ENCODE data around the gene TMEM135. TPM values are rescaled to one million over a fixed set of nuclear protein-coding genes. Genes with fewer than 3 reads are reported as not detected.
"Not testable (repeated sequence)": the region's sequence is repeated elsewhere in the genome, so short reads cannot be mapped to it uniquely, and the experiment has no call there.

TMEM135 gene
- total RNA-seq, 1 donor from 2014 or later: 15.9 TPM

DNA sequence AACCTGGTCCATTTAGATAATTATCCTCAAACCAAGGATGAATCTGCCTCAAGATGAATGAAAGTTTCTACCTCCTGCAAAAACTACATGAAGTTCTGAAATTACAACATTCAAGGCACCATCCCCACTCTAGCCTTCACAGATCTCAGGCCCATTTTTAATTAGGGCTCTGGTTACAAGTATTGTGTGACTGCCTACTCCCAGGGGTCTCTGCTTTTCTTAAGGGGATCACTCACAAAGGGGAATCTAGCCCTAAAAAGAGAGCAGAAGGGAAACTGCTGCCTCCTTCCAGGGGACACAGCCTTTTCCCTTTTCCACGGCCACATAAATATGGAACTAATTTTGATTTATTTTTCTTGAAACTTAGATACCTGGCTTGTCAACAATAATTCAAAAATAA is 17.4 kb upstream of the TMEM135 start:
- no peak for DNase-seq (ENCODE audit: extremely low read depth, low read depth, low spot score)

DNA sequence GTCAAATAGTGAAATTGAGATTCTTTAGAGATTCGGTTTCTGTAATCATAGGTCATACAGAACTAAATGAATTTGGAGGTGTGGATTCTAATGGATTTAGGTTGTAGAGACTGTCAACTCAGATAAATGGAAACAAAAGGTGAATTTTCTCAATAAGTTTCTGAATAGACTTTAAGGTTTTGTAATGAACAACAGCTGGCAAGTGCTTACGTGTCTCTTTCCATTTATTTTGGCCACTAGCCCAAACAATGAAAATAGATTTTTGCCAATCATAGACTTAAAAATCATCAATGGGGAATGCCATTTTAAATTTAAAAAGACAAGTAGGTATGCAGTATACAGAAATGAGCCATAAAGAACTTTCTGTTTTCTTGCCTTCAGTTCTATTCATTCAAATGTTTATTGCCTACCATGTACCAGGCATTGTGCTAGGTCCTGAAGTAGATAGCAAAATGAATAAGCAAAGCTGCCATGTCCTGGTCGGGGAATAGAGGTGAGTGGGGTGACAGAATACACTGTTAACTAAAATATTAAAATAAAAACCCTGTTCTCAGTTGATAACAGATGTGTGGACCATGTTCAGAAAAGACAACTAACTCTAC is 16.9 kb upstream of the TMEM135 start:
- DNase-seq (ENCODE audit: extremely low read depth, low read depth, low spot score): no peak

DNA sequence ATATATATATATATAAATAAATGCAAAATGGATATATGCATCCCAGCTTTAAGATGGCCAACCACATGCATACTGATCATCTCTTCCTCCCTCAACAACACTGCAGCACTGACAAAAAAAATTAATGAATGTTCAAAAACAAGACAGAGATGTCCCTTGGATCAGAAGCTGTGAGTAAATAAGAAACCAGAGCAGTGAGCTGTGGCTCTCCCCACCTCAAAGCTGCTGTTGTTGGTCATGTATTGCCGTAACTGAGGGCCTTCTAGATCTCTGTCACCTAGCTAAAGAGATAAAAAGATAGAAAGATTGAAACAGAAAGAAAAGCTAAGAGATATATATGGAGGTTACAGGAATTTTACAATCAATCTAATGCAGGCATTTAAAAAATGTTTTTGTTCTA is 15.5 kb upstream of the TMEM135 start:
- DNase-seq (ENCODE audit: extremely low read depth, low read depth, low spot score): no peak

DNA sequence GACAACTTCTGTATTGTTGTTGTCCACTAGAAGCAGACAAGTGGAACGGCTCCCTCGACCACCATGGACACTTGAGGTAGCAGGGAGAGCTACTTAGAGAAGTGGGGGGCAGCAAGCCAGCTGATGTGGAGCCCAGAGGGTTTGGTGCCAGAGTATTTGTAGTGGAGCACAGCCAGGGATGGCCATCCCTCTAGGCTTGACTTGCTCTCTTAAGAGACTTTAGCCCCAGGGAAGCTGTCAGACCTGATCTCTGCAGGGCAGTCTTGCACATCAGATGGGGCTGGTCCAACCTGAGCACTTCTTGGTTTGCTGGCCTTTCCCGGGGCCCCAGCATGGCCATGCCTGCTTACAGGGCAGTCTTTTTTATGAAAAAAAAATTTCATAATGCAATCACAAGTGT is 15.0 kb upstream of the TMEM135 start:
- DNase-seq (ENCODE audit: extremely low read depth, low read depth, low spot score): no peak

DNA sequence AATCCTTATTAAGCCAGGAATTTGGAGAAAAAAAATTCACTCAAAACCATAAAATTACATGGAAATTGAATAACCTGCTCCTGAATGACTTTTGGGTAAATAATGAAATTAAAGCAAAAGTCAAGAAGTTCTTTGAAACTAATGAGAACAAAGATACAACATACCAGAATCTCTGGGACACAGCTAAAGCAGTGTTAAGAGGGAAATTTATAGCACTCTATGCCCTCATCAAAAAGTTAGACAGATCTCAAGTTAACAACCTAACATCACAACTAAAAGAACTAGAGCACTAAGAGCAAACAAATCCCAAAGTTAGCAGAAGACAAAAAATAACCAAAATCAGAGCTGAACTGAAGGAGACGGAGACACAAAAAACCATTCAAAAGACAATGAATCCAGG is 11.3 kb upstream of the TMEM135 start:
- not testable (repeated sequence) for DNase-seq (ENCODE audit: extremely low read depth, low read depth, low spot score)

DNA sequence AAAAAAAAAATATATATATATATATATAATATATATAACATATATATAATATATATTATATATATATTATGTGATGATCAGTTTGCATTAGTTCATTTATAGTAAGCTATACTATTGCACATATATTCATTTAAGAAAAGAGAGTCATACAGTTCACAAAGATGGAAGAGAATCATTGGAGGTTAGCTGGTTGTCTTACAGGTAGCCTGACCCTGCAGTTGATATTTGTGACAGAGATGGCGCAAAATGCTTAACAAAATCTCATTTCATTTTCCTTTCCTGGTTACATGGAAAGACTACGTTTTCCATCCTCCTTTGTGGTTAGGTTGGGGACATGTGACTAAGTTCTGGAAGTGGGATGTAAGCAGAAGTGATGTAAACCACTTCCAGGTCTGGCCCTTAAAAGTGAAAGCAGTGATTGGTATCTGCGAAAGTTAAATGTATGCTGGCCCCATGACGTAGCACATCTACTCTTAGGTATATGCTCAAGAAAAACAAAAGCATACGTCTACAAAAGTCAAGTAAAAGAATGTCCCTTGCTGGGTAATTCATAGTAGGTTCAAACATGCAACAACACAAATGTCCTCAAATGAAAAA is 7.2 kb upstream of the TMEM135 start:
- no peak for DNase-seq (ENCODE audit: extremely low read depth, low read depth, low spot score)

DNA sequence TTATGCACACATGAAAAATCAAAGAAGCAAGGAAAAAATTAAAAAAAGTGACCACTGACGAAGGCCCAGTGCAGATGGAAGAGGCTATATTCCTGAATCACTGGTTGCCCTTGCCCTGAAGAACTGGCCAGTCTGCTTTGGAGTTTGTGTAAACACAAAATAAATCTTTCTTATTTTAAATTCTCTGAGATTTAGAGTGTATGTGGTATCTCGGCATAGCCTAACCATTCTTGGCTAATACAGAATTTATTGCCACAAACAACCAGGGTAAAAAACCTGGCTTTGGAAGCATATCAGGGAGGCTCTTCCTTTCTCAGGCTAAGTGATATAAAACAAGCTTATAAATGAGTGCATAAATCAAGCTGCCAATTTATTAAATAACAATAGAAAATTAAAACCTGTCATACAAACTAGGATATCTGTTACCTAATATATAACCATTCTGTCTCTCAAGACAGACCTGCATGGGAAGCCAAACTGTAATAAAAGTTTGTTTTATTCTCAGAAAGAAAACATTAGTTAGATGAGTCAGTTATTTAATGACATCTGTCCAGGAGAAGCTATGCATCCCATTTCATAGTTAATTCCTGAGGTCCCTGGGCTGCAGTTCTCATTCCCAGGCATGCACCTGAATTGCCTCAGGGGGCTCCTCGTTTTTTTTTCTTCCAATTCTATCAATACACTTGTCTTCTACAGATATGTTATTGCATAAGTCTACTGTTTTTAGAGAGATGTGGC is 6.1 kb upstream of the TMEM135 start:
- no peak for DNase-seq (ENCODE audit: extremely low read depth, low read depth, low spot score)

DNA sequence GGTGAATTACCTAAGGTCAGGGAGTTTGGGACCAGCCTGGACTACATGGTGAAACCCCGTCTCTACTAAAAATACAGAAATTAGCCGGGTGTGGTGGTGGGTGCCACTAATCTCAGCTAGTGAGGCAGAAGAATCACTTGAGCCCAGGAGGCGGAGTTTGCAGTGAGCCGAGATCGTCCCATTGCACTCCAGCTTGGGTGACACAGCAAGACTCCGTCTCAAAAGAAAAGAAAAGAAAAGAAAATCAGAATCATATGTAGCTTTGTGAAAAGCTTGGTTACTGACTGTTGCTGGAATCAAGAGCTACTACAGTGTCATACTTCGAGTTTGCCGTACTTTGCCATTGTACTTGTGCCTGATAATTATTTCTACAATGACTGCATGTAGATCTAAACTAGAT is 4.2 kb upstream of the TMEM135 start:
- DNase-seq (ENCODE audit: extremely low read depth, low read depth, low spot score): no peak

DNA sequence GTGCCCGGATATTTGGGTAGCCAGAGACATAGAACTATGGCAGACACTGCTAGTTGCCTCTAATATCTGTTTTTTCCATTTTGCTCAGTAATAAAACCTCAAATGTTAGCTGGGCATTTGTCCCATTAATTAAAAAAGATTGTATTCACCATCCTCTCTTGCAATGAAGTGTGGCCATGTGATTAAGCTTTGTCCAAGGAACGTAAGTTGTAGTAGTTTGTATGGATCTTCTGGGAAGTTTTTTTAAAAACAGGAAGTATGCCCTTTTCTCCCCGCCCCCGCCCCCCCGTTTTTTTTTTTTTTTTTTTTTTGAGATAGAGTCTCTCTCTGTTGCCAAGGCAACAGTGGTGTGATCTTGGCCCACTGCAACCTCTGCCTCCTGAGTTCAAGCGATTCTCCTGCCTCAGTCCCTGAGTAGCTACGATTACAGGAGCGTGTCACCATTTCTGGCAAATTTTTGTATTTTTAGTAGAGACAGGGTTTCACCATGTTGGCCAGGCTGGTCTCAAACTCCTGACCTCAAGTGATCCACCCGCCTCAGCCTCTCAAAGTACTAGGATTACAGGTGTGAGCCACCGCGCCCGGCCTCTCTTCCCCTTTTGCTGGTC is 1.7 kb upstream of the TMEM135 start:
- DNase-seq (ENCODE audit: extremely low read depth, low read depth, low spot score): no peak

DNA sequence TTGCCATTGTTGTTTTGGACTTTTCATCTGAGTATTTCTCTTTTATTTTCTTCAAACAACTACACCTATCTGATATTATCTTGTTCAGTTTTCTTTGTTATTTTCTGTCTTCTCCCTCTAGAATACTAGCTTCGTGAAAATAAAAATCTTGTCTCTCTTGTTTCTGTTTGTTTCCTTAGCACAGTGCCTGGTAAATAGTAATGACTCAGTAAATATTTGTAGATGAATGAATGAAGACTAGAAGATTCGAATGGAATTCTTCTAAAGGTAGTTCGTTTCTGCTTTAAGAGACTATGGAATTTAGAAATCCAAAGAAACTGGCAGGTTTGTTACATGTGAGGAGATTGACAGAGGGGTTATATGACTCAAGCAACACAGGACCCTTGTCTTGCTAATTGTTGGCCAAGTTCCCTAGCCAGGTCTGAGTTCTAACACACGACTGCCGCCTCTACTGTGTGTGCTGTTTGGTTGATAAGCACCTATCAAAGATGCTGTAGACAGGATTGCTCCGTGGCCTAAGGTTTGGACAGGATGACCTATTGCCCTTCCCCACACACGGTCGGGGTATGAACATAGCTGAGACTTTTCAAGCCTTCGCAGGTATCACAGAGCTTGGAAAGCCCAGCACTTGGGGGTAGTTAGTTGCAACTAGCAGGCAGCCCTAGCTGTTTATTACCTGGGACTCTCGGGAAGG is 831 bp upstream of the TMEM135 start:
- DNase-seq (ENCODE audit: extremely low read depth, low read depth, low spot score): no peak

DNA sequence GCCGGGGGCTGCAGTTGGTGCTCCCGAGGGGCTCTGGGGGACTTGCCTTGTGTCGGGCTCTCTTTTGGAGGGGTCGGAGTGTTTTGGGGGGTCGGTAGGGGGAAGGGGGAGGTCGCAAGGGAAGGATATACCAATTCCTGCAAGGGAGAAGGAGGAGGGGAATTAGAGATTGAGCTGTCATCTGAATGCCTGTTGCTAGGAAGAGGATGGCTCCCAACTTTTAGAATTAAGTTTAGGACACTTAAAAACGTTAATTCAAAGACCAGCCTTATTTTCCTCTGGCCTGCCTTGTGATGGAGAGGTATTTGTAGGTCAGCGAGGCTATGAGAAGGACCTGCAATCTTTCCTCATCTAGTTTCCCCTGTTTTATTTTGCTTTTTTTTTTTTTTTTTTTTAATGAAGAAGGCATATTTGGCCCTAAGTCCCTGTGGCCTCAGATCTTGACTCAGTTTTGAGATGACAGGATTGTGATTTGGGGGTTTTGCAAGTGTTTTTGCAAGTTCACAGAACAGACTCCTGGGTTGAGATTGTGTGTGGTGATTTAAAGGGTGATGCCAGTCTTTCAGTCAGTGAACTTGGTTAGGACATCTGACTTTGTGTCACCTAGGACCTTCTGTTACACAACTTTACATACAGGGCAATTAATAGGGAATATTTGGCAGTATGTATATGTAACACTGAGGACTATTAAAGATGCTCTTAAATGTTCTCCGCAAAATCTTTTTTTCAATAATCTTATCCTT is 672 bp downstream of the TMEM135 start:
- no peak for DNase-seq (ENCODE audit: extremely low read depth, low read depth, low spot score)

DNA sequence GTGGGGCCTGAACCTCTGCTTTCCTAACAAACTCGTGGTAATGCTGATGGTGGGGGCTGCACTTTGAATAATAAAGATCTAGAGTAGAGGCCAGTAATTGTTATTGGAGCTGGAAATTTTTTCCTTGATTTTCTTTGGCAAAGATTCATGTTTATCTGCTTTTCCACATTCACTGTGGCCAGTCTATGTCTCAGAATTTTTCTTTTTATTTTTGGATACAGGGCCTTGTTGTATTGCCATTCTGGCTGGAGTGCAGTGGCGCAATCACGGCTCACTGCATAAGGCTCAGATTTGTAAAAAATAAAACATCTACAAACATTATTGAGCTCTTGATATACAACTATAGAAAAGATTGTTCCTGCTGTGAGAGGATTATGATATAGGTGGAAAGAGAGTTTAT is 1.6 kb downstream of the TMEM135 start:
- DNase-seq (ENCODE audit: extremely low read depth, low read depth, low spot score): no peak

DNA sequence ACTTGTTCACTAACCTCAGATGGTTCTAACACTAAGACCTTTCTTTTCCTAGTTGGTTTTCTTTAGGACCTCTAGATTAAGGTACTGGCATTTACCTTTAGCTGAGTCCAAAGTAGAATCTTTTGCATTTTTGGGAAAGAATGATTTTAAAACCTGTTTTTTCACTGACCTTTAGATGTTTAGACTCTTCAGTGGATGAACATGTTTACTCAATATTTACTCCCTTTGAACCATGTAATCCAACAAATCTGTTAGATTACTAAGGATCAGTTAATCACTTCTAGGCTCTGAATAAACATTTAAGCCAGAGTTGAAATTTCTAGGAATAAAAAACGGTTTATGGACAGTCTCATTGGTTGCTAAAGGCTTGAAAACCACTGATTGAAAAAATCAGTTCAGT is 6.2 kb downstream of the TMEM135 start:
- no peak for DNase-seq (ENCODE audit: extremely low read depth, low read depth, low spot score)

DNA sequence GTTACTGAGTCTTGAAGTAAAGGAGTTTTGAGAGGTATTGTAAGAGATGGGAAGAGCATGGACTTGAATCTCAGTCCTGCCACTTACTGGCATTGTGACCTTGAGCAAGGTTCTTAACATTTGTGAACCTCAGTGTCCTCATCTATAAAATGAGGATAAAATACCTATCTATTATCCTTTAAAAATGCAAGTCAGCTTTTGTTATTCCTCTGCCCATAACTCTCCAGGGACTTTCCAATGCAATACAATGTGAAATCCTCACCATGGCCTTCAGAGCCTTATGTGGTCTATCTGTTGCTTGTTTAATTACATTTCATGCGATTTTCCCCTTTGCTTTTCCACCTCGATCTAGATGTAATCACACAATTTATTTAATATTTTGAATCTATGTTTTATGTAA is 9.1 kb downstream of the TMEM135 start:
- DNase-seq (ENCODE audit: extremely low read depth, low read depth, low spot score): no peak

DNA sequence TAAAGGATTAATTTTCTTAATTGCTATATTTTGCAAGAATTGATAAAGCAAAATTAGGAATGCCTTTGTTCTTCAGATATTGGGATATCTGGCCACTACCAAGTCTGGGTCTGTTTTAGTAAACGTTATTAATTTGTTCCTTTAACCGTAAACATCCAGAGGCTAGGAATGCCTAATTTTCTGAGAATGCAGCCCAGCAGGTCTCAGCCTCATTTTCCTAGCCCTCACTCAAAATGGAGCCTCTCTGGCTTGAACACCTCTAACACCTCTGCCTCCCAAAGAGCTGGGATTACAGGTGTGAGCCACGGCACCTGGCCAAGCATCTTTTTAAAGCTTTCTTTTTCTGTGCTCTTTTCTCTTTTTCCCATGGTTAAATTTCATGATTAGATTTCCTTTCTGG is 18.4 kb downstream of the TMEM135 start:
- no peak for DNase-seq (ENCODE audit: extremely low read depth, low read depth, low spot score)

DNA sequence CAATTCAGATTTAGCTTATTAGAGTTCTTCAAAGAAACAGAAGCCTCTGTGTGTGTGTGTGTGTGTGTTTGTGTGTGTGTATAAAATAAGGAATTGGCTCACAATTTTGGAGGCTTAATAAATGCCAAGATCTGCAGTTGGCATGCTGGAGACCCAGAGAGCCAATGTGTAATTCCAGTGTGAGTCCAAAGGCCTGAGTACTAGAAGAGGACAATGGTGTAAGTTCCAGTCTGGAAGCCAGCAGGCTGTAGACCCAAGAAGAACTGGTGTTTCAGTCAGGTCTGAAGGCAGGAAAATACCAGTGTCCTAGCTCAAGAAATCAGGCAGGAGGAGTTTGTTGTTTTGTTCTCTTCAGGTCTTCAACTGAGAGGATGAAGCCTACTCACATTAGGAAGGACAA is 20.0 kb downstream of the TMEM135 start:
- DNase-seq (ENCODE audit: extremely low read depth, low read depth, low spot score): no peak

DNA sequence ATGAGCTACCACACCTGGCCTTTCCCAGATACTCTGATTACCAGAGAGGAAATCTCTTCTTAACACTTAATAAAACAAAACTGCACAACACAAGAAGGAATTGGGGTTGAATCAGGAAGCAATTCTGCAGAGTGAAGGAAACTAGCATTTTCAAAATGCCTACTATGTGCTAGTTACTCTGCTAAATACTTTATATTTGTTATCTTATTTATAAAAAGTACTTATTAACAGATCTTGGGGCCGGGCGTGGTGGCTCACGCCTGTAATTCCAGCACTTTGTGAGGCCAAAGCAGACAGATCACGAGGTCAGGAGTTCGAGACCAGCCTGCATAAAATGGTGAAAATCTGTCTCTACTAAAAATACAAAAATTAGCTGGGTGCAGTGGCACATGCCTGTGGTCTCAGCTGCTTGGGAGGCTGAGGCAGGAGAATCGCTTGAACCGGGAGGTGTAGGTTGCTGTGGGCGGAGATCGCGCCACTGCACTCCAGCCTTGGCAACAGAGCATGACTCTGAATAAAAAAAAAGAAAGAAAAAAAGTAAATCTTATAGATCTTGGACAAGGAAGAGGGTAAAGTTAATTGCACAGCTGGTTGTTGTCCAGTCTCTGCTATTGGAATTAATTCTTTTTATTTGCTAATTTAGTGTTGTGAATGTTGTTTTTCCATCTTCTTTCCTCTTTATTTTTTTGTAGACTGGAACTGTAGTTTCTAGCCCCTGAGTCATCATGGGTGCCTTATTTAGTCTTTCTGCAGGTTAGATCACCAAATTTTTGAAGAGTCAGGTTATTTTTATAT is 22.1 kb downstream of the TMEM135 start:
- no peak for DNase-seq (ENCODE audit: extremely low read depth, low read depth, low spot score)

DNA sequence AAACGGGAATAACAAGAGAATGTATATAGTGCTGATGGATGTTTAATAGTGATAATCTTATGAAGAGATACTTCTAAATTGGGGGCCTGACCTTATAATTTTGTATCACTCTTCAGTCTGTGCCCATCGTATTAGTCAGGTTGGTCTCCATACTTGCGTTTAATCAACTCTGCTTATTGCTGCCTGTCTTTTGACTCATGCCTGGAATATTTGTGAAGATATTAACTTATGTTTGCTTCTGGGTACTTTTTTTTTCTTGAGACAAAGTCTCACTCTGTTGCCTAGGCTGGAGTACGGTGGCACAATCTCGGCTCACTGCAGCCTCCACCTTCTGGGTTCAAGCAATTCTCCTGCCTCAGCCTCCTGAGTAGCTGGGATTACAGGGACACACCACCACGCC is 24.0 kb downstream of the TMEM135 start:
- no peak for DNase-seq (ENCODE audit: extremely low read depth, low read depth, low spot score)

DNA sequence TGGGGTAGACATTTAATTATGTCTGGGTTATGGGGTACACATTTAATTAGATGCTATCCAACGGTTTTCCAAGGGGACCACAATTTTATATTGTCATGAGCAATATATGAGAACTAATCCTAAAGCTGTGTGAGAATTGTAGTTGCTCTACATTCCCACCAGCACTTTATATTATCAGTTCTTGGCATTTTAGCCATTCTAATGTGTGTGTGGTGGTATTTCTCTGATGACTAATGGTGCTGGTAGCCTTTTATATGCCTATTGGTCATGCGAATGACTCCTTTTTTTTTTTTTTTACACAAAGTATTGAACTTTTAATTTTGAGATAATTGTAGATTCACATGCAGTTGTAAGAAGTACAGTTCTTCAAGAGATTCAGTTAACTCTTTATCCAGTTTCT is 26.2 kb downstream of the TMEM135 start:
- no peak for DNase-seq (ENCODE audit: extremely low read depth, low read depth, low spot score)

DNA sequence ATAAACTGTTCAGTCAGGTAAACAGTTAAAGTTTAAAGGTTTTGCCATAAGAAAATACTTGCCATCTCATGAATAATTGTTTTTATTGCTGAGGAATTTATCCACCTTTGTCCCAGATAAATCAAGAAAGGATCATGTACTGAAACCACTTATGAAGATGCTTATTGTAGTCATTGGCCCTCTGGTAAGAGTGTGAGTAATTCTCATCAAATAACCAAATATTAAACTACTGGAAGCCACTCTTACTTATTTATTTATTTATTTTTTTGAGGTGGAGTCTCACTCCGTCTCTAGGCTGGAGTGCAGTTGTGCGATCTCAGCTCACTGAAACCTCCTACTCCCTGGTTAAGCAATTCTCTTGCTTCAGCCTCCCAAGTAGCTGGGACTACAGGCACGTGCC is 35.1 kb downstream of the TMEM135 start:
- DNase-seq (ENCODE audit: extremely low read depth, low read depth, low spot score): no peak
